Measurements from ENCODE around the gene TTLL7.

The TTLL7 gene

GRCh38 chr1:83929184-83929583 lies 69.7 kb downstream of the TTLL7 start:
- no peaks in the 10 kb centered on the region for H3K27me3 ChIP-seq (ENCODE audit: insufficient read depth, low read length)
- no peak overlapping the region for H2BK5ac ChIP-seq (ENCODE audit: low read depth, low read length, poor library complexity)
- no peaks in the 10 kb centered on the region for H3K9me3 ChIP-seq (ENCODE audit: insufficient read depth, low read depth, low read length)
- WGBS (ENCODE audit: extremely low coverage, insufficient coverage, insufficient read length): no CpG with 5 or more reads among the region's 1 CpG
- no peak overlapping the region for H3K18ac ChIP-seq (ENCODE audit: low read length)
- H3K23ac ChIP-seq (ENCODE audit: low read length): no peak overlapping the region
- H3K4me2 ChIP-seq (ENCODE audit: low read length): no peak overlapping the region
- no peak overlapping the region for H3K9ac ChIP-seq (ENCODE audit: low read length)
- H4K91ac ChIP-seq (ENCODE audit: low read depth, low read length): no peak overlapping the region
- no peak overlapping the region for H2BK120ac ChIP-seq (ENCODE audit: insufficient read depth, low read length, poor library complexity)
- H2BK12ac ChIP-seq (ENCODE audit: low read length): no peak overlapping the region
- H3K4me1 ChIP-seq (ENCODE audit: control insufficient read depth in 1 of 2, insufficient read depth in 2 of 2, low read length in 2 of 2): no peaks in the 10 kb centered on the region
- H2AFZ ChIP-seq (ENCODE audit: insufficient read depth, low read length, poor library complexity): no peak overlapping the region
- no peak for DNase-seq
- no peak overlapping the region for H3K4me3 ChIP-seq (ENCODE audit: low read depth, low read length)
- H3K79me2 ChIP-seq (ENCODE audit: control insufficient read depth, insufficient read depth, low read length, poor library complexity): no peaks in the 10 kb centered on the region
- no peak overlapping the region for H4K8ac ChIP-seq (ENCODE audit: low read depth, low read length)
- no peaks in the 10 kb centered on the region for H3K36me3 ChIP-seq (ENCODE audit: control insufficient read depth in 1 of 2, insufficient read depth in 2 of 2, low read length in 2 of 2)
- H3K27ac ChIP-seq (ENCODE audit: low read depth, low read length): no peak overlapping the region
- no peak overlapping the region for H3K4ac ChIP-seq (ENCODE audit: low read depth, low read length)
- no peaks in the 10 kb centered on the region for H3K79me1 ChIP-seq (ENCODE audit: low read length)
- H2AK5ac ChIP-seq (ENCODE audit: low read length): no peak overlapping the region
- H3K14ac ChIP-seq (ENCODE audit: low read length): no peak overlapping the region
- no peak overlapping the region for H4K12ac ChIP-seq (ENCODE audit: low read depth, low read length)

GRCh38 chr1:83928396-83928795 lies 70.5 kb downstream of the TTLL7 start:
- no peak overlapping the region for H3K27ac ChIP-seq (ENCODE audit: low read depth, low read length)
- no peaks in the 10 kb centered on the region for H3K27me3 ChIP-seq (ENCODE audit: insufficient read depth, low read length)
- H4K12ac ChIP-seq (ENCODE audit: low read depth, low read length): no peak overlapping the region
- no peak overlapping the region for H2BK12ac ChIP-seq (ENCODE audit: low read length)
- H3K18ac ChIP-seq (ENCODE audit: low read length): no peak overlapping the region
- H4K8ac ChIP-seq (ENCODE audit: low read depth, low read length): no peak overlapping the region
- no peaks in the 10 kb centered on the region for H3K79me1 ChIP-seq (ENCODE audit: low read length)
- H3K4me3 ChIP-seq (ENCODE audit: low read depth, low read length): no peak overlapping the region
- H2BK5ac ChIP-seq (ENCODE audit: low read depth, low read length, poor library complexity): no peak overlapping the region
- DNase-seq: no peak
- no peak overlapping the region for H2AFZ ChIP-seq (ENCODE audit: insufficient read depth, low read length, poor library complexity)
- H3K36me3 ChIP-seq (ENCODE audit: control insufficient read depth in 1 of 2, insufficient read depth in 2 of 2, low read length in 2 of 2): no peaks in the 10 kb centered on the region
- H3K9ac ChIP-seq (ENCODE audit: low read length): no peak overlapping the region
- no peak overlapping the region for H3K23ac ChIP-seq (ENCODE audit: low read length)
- H3K79me2 ChIP-seq (ENCODE audit: control insufficient read depth, insufficient read depth, low read length, poor library complexity): no peaks in the 10 kb centered on the region
- no peaks in the 10 kb centered on the region for H3K9me3 ChIP-seq (ENCODE audit: insufficient read depth, low read depth, low read length)
- no peak overlapping the region for H2BK120ac ChIP-seq (ENCODE audit: insufficient read depth, low read length, poor library complexity)
- H3K4ac ChIP-seq (ENCODE audit: low read depth, low read length): no peak overlapping the region
- H4K91ac ChIP-seq (ENCODE audit: low read depth, low read length): no peak overlapping the region
- no peak overlapping the region for H2AK5ac ChIP-seq (ENCODE audit: low read length)
- no peak overlapping the region for H3K4me2 ChIP-seq (ENCODE audit: low read length)
- no peak overlapping the region for H3K14ac ChIP-seq (ENCODE audit: low read length)
- no peaks in the 10 kb centered on the region for H3K4me1 ChIP-seq (ENCODE audit: control insufficient read depth in 1 of 2, insufficient read depth in 2 of 2, low read length in 2 of 2)

- no peak overlapping the region for H3K27ac ChIP-seq (ENCODE audit: low read depth, low read length)
- no peaks in the 10 kb centered on the region for H3K79me2 ChIP-seq (ENCODE audit: control insufficient read depth, insufficient read depth, low read length, poor library complexity)
- no peak overlapping the region for H2AK5ac ChIP-seq (ENCODE audit: low read length)
- H3K9ac ChIP-seq (ENCODE audit: low read length): no peak overlapping the region
- H4K91ac ChIP-seq (ENCODE audit: low read depth, low read length): no peak overlapping the region
- no peak overlapping the region for H2AFZ ChIP-seq (ENCODE audit: insufficient read depth, low read length, poor library complexity)
- H2BK120ac ChIP-seq (ENCODE audit: insufficient read depth, low read length, poor library complexity): no peak overlapping the region
- no peak overlapping the region for H3K4me2 ChIP-seq (ENCODE audit: low read length)
- DNase-seq: no peak
- H4K12ac ChIP-seq (ENCODE audit: low read depth, low read length): no peak overlapping the region
- H3K4me3 ChIP-seq (ENCODE audit: low read depth, low read length): no peak overlapping the region
- H3K18ac ChIP-seq (ENCODE audit: low read length): no peak overlapping the region
- no CpG with 5 or more reads among the region's 1 CpG for WGBS (ENCODE audit: extremely low coverage, insufficient coverage, insufficient read length)
- no peaks in the 10 kb centered on the region for H3K9me3 ChIP-seq (ENCODE audit: insufficient read depth, low read depth, low read length)
- H3K36me3 ChIP-seq (ENCODE audit: control insufficient read depth in 1 of 2, insufficient read depth in 2 of 2, low read length in 2 of 2): no peaks in the 10 kb centered on the region
- H2BK5ac ChIP-seq (ENCODE audit: low read depth, low read length, poor library complexity): no peak overlapping the region
- no peaks in the 10 kb centered on the region for H3K4me1 ChIP-seq (ENCODE audit: control insufficient read depth in 1 of 2, insufficient read depth in 2 of 2, low read length in 2 of 2)
- H2BK12ac ChIP-seq (ENCODE audit: low read length): no peak overlapping the region
- H4K8ac ChIP-seq (ENCODE audit: low read depth, low read length): no peak overlapping the region
- no peak overlapping the region for H3K4ac ChIP-seq (ENCODE audit: low read depth, low read length)
- H3K79me1 ChIP-seq (ENCODE audit: low read length): no peaks in the 10 kb centered on the region
- H3K27me3 ChIP-seq (ENCODE audit: insufficient read depth, low read length): no peaks in the 10 kb centered on the region
- H3K23ac ChIP-seq (ENCODE audit: low read length): no peak overlapping the region
- no peak overlapping the region for H3K14ac ChIP-seq (ENCODE audit: low read length)
Measured at GRCh38 chr1:83927701-83928100, 71.2 kb downstream of the TTLL7 start.

- no peak overlapping the region for H3K18ac ChIP-seq (ENCODE audit: low read length)
- H3K14ac ChIP-seq (ENCODE audit: low read length): no peak overlapping the region
- H3K4me3 ChIP-seq (ENCODE audit: low read depth, low read length): no peak overlapping the region
- no peaks in the 10 kb centered on the region for H3K79me1 ChIP-seq (ENCODE audit: low read length)
- no peak overlapping the region for H3K4ac ChIP-seq (ENCODE audit: low read depth, low read length)
- H4K12ac ChIP-seq (ENCODE audit: low read depth, low read length): no peak overlapping the region
- H3K9me3 ChIP-seq (ENCODE audit: insufficient read depth, low read depth, low read length): no peaks in the 10 kb centered on the region
- H3K79me2 ChIP-seq (ENCODE audit: control insufficient read depth, insufficient read depth, low read length, poor library complexity): no peaks in the 10 kb centered on the region
- H2BK12ac ChIP-seq (ENCODE audit: low read length): no peak overlapping the region
- no peak overlapping the region for H3K4me2 ChIP-seq (ENCODE audit: low read length)
- no peaks in the 10 kb centered on the region for H3K4me1 ChIP-seq (ENCODE audit: control insufficient read depth in 1 of 2, insufficient read depth in 2 of 2, low read length in 2 of 2)
- H2AFZ ChIP-seq (ENCODE audit: insufficient read depth, low read length, poor library complexity): no peak overlapping the region
- H2BK120ac ChIP-seq (ENCODE audit: insufficient read depth, low read length, poor library complexity): no peak overlapping the region
- H2AK5ac ChIP-seq (ENCODE audit: low read length): no peak overlapping the region
- H3K36me3 ChIP-seq (ENCODE audit: control insufficient read depth in 1 of 2, insufficient read depth in 2 of 2, low read length in 2 of 2): no peaks in the 10 kb centered on the region
- no peak overlapping the region for H3K27ac ChIP-seq (ENCODE audit: low read depth, low read length)
- H3K9ac ChIP-seq (ENCODE audit: low read length): no peak overlapping the region
- H4K8ac ChIP-seq (ENCODE audit: low read depth, low read length): no peak overlapping the region
- no peaks in the 10 kb centered on the region for H3K27me3 ChIP-seq (ENCODE audit: insufficient read depth, low read length)
- H3K23ac ChIP-seq (ENCODE audit: low read length): no peak overlapping the region
- no peak overlapping the region for H4K91ac ChIP-seq (ENCODE audit: low read depth, low read length)
- H2BK5ac ChIP-seq (ENCODE audit: low read depth, low read length, poor library complexity): no peak overlapping the region
- DNase-seq: no peak
Measured at GRCh38 chr1:83927061-83927460, 71.9 kb downstream of the TTLL7 start.

GRCh38 chr1:83923553-83923952 lies 75.4 kb downstream of the TTLL7 start:
- no peak for DNase-seq
- H3K9ac ChIP-seq (ENCODE audit: low read length): no peak overlapping the region
- no peaks in the 10 kb centered on the region for H3K79me1 ChIP-seq (ENCODE audit: low read length)
- WGBS (ENCODE audit: extremely low coverage, insufficient coverage, insufficient read length): no CpG with 5 or more reads among the region's 2 CpGs
- H3K4me1 ChIP-seq (ENCODE audit: control insufficient read depth in 1 of 2, insufficient read depth in 2 of 2, low read length in 2 of 2): no peaks in the 10 kb centered on the region
- no peak overlapping the region for H4K8ac ChIP-seq (ENCODE audit: low read depth, low read length)
- H3K27me3 ChIP-seq (ENCODE audit: insufficient read depth, low read length): no peaks in the 10 kb centered on the region
- no peak overlapping the region for H2AK5ac ChIP-seq (ENCODE audit: low read length)
- no peak overlapping the region for H3K27ac ChIP-seq (ENCODE audit: low read depth, low read length)
- H3K4me2 ChIP-seq (ENCODE audit: low read length): no peak overlapping the region
- H3K9me3 ChIP-seq (ENCODE audit: insufficient read depth, low read depth, low read length): no peaks in the 10 kb centered on the region
- H2BK12ac ChIP-seq (ENCODE audit: low read length): no peak overlapping the region
- H3K79me2 ChIP-seq (ENCODE audit: control insufficient read depth, insufficient read depth, low read length, poor library complexity): no peaks in the 10 kb centered on the region
- no peak overlapping the region for H4K12ac ChIP-seq (ENCODE audit: low read depth, low read length)
- H3K23ac ChIP-seq (ENCODE audit: low read length): no peak overlapping the region
- no peaks in the 10 kb centered on the region for H3K36me3 ChIP-seq (ENCODE audit: control insufficient read depth in 1 of 2, insufficient read depth in 2 of 2, low read length in 2 of 2)
- H2BK5ac ChIP-seq (ENCODE audit: low read depth, low read length, poor library complexity): no peak overlapping the region
- no peak overlapping the region for H3K4me3 ChIP-seq (ENCODE audit: low read depth, low read length)
- H2BK120ac ChIP-seq (ENCODE audit: insufficient read depth, low read length, poor library complexity): no peak overlapping the region
- no peak overlapping the region for H3K18ac ChIP-seq (ENCODE audit: low read length)
- no peak overlapping the region for H3K14ac ChIP-seq (ENCODE audit: low read length)
- no peak overlapping the region for H3K4ac ChIP-seq (ENCODE audit: low read depth, low read length)
- no peak overlapping the region for H2AFZ ChIP-seq (ENCODE audit: insufficient read depth, low read length, poor library complexity)
- no peak overlapping the region for H4K91ac ChIP-seq (ENCODE audit: low read depth, low read length)
